ENCODE data around the gene ZNF804A. TPM values are rescaled to one million over a fixed set of nuclear protein-coding genes. Genes with fewer than 3 reads are reported as not detected.

ZNF804A gene
- total and polyA plus RNA-seq, 2 of the 4 experiments (the other 2 are of a cell fraction), result 2.2 to 2.7 TPM

DNA sequence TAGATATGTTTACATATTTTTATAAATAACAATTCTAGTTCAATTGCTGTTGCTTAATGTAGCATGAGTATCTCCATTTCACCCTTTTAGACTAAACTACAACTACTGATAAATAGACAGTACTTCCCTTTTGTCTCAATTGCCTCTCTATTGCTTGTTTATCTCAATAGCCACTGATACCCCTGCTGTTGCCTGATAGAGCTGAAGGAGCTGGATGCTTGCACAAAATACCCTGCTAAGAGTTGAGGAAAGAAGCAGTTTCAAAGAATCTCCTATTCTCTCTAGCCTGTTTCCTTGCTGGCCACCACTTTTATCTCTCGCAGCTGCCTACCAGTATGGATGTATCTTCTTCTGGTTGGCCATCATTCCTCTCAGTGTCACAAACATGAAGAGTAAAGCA, 16.9 kb upstream of the ZNF804A start:
- Histone ChIP-seq H2BK120ac (ENCODE audit: low read depth, low read length) (no peak overlapping the region), H3K4me3 (ENCODE audit: insufficient read depth, low read depth, low read length) (no peak overlapping the region), H3K27me3 (ENCODE audit: control insufficient read depth, insufficient read depth, low read length) (no peaks in the 10 kb centered on the region), H3K4me1 (ENCODE audit: control insufficient read depth, insufficient read depth, low read length) (no peaks in the 10 kb centered on the region), H3K4me2 (ENCODE audit: low read depth, low read length) (no peak overlapping the region), H3K27ac (ENCODE audit: insufficient read depth, low read length) (no peak overlapping the region), H3K23ac (ENCODE audit: low read depth, low read length) (no peak overlapping the region), H2AK5ac (ENCODE audit: low read depth, low read length) (no peak overlapping the region), H4K8ac (ENCODE audit: low read depth in 2 of 2, low read length in 2 of 2) (no peak overlapping the region), H2BK20ac (ENCODE audit: low read depth, low read length) (no peak overlapping the region), H3K9me1 (ENCODE audit: insufficient read depth, low read length) (no peaks in the 10 kb centered on the region), H3K14ac (replicated peaks; ENCODE audit: low read depth, low read length) (no peak overlapping the region), H3K18ac (ENCODE audit: low read depth, low read length) (no peak overlapping the region), H2BK5ac (ENCODE audit: low read depth, low read length, poor library complexity, severe bottlenecking) (no peak overlapping the region), H4K5ac (ENCODE audit: low read depth, low read length) (no peak overlapping the region), H2BK15ac (ENCODE audit: low read depth, low read length) (no peak overlapping the region), H3K79me1 (ENCODE audit: low read depth in 1 of 2, low read length in 2 of 2) (no peaks in the 10 kb centered on the region), H3K56ac (ENCODE audit: extremely low read depth, insufficient read depth, low read length) (no peak overlapping the region), H4K91ac (ENCODE audit: insufficient read depth, low read depth, low read length) (no peak overlapping the region), H3K4ac (ENCODE audit: low read depth, low read length) (no peak overlapping the region), H4K20me1 (ENCODE audit: insufficient read depth, low read length) (no peaks in the 10 kb centered on the region), H2AK9ac (replicated peaks; ENCODE audit: low read depth, low read length, poor library complexity) (no peak overlapping the region), H3K9ac (ENCODE audit: low read depth, low read length) (no peak overlapping the region), H3K9me3 (ENCODE audit: control insufficient read depth, insufficient read depth, low read length) (no peaks in the 10 kb centered on the region), H2AFZ (replicated peaks; ENCODE audit: low read length, poor library complexity) (no peak overlapping the region), H3K36me3 (ENCODE audit: control insufficient read depth, insufficient read depth, low read length) (no peaks in the 10 kb centered on the region)
- no peak for ATAC-seq (ENCODE audit: low read depth)
- in situ Hi-C loops (cut with MboI; ENCODE audit: low sequenced_read_pairs), result no loop called here
- no TSS peak for BruUV-seq (replicated peaks)
- CTCF ChIA-PET, result no interaction called here
- dilution Hi-C loops (cut with HindIII; ENCODE audit: low sequenced_read_pairs, unreplicated experiment), result no loop called here
- TF ChIP-seq ELK1 (IDR thresholded peaks at IDR 0.05; ENCODE audit: borderline replicate concordance, low read depth, low read length) (no peak), BHLHE40 (IDR thresholded peaks at IDR 0.05; ENCODE audit: low read depth, low read length) (no peak), MXI1 (IDR thresholded peaks at IDR 0.05; ENCODE audit: borderline replicate concordance, low read depth, low read length) (no peak), CEBPB (IDR thresholded peaks at IDR 0.05; ENCODE audit: low read depth, low read length) (no peak), CHD1 (IDR thresholded peaks at IDR 0.05; ENCODE audit: low read depth, low read length) (no peak), POLR2A (IDR thresholded peaks at IDR 0.05; ENCODE audit: low read depth, low read length) (no peak)
- no CpG with 5 or more reads among the region's 1 CpG for WGBS, 2 experiments (ENCODE audit: extremely low coverage in 2 of 2, insufficient read length in 1 of 2)
- no peak for DNase-seq
- intact Hi-C loops (cut with micrococcal nuclease), result no loop called here
- POLR2A ChIA-PET (ENCODE audit: unreplicated experiment), result no interaction called here
